Loucy (cell line): ENCODE data around the gene BUD31.
A peak's percentile ranks its signal among the peaks of the same experiment; 100 is the strongest.

Source experiments
- H2AFZ ChIP-seq: fragments of 200-600 bp; sonication (generic); 2 replicates; pipeline ENCODE4 v1.6.0; 2016; ENCODE audit warnings: antibody characterized with exemption, mild to moderate bottlenecking, low read length, moderate library complexity
- H3F3A ChIP-seq: fragments of 200-600 bp; 2 replicates; pipeline ENCODE4 v1.6.0; 2016; ENCODE audit warnings: antibody characterized with exemption, low read depth, mild to moderate bottlenecking
- H3K27me3 ChIP-seq: fragments of 200-600 bp; sonication (generic); 2 replicates; pipeline ENCODE4 v1.6.1; 2014; ENCODE audit warnings: low read length, mild to moderate bottlenecking; ENCODE audit not compliant: insufficient read depth, poor library complexity, severe bottlenecking
- H3K36me3 ChIP-seq: fragments of 200-600 bp; sonication (generic); 2 replicates; pipeline ENCODE4 v1.6.1; 2016; ENCODE audit warnings: low read length; ENCODE audit not compliant: insufficient read depth
- H3K4me1 ChIP-seq: fragments of 200-600 bp; sonication (generic); 2 replicates; pipeline ENCODE4 v1.5.1; 2014; ENCODE audit warnings: low read length, mild to moderate bottlenecking; ENCODE audit not compliant: insufficient read depth, poor library complexity, severe bottlenecking
- H3K4me2 ChIP-seq: fragments of 200-600 bp; sonication (generic); 2 replicates; pipeline ENCODE4 v1.6.0; 2014; ENCODE audit warnings: antibody characterized with exemption, low read length, low read depth, mild to moderate bottlenecking; ENCODE audit not compliant: poor library complexity, severe bottlenecking
- H3K4me3 ChIP-seq: fragments of 200-600 bp; sonication (generic); 2 replicates; pipeline ENCODE4 v1.5.1; 2014; ENCODE audit warnings: low read length, mild to moderate bottlenecking, mixed read lengths; ENCODE audit not compliant: poor library complexity, severe bottlenecking
- H3K79me2 ChIP-seq: fragments of 200-600 bp; sonication (generic); 2 replicates; pipeline ENCODE4 v1.6.1; 2014; ENCODE audit warnings: low read length; ENCODE audit not compliant: insufficient read depth
- H3K9ac ChIP-seq: fragments of 200-600 bp; sonication (generic); 2 replicates; pipeline ENCODE4 v1.6.0; 2014; ENCODE audit warnings: mild to moderate bottlenecking, low read depth, low read length, moderate library complexity; ENCODE audit not compliant: poor library complexity, severe bottlenecking
- H3K9me2 ChIP-seq: fragments of 200-600 bp; sonication (generic); replicated peaks from 2 replicates; pipeline ENCODE4 v1.6.1; 2016; ENCODE audit warnings: low read depth, low read length, mixed read lengths
- H3K9me3 ChIP-seq: fragments of 200-600 bp; sonication (generic); 2 replicates; pipeline ENCODE4 v1.6.1; 2014; ENCODE audit warnings: mild to moderate bottlenecking, antibody characterized with exemption, low read length, low read depth; ENCODE audit not compliant: insufficient read depth
- H4K20me1 ChIP-seq: fragments of 200-600 bp; sonication (generic); 2 replicates; pipeline ENCODE4 v1.6.0; 2014; ENCODE audit warnings: antibody characterized with exemption, low read length, mild to moderate bottlenecking; ENCODE audit not compliant: insufficient read depth, poor library complexity, severe bottlenecking
- EZH2phosphoT487 ChIP-seq: fragments of 200-600 bp; IDR thresholded peaks from 2 replicates; pipeline ENCODE4 v1.6.1; 2018; ENCODE audit warnings: antibody characterized with exemption, mild to moderate bottlenecking, moderate library complexity, borderline replicate concordance
- TF ChIP-seq, protein P1 (sequence below): fragments of 200-600 bp; sonication (generic); conservative IDR thresholded peaks from 2 replicates; pipeline ENCODE4 v1.5.1; 2014; ENCODE audit warnings: mild to moderate bottlenecking, antibody characterized with exemption, low read length

Gene BUD31

DNA sequence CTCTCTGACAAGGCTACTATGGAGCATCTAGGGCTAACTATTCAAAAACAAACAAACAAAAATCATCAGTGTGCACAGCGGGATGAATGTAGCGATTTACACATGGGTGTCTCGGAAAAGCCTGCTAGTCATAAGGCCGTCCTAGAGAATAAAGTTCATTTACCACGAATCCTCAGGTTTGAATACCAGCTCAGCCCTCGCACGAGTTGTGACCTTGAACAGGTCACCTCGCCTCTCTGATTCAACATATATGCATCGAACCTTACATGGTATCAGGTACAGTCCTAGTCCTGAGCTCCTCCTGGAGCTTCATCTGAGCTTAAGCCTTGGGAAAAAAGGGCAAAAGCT is 56.6 kb downstream of the BUD31 start:
- Histone ChIP-seq H3K27me3 (no peaks in the 10 kb centered on the region), H3K9me3 (no peaks in the 10 kb centered on the region), H3K4me2 (peak overlapping the region; percentile 97), H3K36me3 (no peaks in the 10 kb centered on the region), H3K9ac (peak overlapping the region; percentile 86), H2AFZ (0 out of 2 replicates have a peak overlapping the region, but pooled peaks have one; percentile 99), H3F3A (no peaks in the 10 kb centered on the region), H3K9me2 (no peaks in the 10 kb centered on the region), H3K4me3 (peak overlapping the region; percentile 83), H3K79me2 (peaks cover 54% of the 10 kb centered on the region), H3K4me1 (peaks cover 20% of the 10 kb centered on the region), H4K20me1 (peaks cover 29% of the 10 kb centered on the region)
- TF ChIP-seq EZH2phosphoT487 = no peak
- TF ChIP-seq, protein P1, sequence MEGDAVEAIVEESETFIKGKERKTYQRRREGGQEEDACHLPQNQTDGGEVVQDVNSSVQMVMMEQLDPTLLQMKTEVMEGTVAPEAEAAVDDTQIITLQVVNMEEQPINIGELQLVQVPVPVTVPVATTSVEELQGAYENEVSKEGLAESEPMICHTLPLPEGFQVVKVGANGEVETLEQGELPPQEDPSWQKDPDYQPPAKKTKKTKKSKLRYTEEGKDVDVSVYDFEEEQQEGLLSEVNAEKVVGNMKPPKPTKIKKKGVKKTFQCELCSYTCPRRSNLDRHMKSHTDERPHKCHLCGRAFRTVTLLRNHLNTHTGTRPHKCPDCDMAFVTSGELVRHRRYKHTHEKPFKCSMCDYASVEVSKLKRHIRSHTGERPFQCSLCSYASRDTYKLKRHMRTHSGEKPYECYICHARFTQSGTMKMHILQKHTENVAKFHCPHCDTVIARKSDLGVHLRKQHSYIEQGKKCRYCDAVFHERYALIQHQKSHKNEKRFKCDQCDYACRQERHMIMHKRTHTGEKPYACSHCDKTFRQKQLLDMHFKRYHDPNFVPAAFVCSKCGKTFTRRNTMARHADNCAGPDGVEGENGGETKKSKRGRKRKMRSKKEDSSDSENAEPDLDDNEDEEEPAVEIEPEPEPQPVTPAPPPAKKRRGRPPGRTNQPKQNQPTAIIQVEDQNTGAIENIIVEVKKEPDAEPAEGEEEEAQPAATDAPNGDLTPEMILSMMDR = no peak

DNA sequence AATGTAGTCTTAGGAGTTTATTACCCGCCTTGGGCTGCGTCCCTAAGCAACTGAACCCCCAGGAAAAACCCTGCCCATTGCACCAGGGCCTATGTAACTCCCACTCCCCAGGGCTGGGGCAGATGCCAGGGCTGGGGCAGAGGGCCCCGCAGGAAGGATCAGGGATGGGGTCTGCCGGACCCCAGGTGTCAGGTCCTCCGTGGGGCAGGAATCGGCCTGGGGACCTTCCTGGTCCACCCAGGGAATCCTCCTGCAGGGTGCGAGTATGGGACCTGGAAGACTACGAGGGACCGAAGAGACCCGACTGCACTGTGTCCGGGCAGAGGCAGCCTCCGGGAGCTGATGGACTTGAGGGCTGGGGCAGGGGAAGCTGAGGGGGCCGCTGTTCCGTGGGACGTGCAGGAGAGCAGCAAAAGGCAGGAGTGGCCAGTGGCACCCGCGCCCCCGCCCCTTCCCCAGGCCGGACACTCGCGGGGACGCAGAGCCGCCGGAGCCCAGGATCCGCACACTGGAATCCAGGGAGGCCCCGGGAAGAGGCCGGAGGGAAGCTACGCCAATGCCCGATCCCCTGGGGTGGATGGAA is 59.7 kb downstream of the BUD31 start:
- H4K20me1 ChIP-seq = peaks cover 12% of the 10 kb centered on the region
- no peak overlapping the region for H2AFZ ChIP-seq
- H3F3A ChIP-seq = no peaks in the 10 kb centered on the region
- no peaks in the 10 kb centered on the region for H3K27me3 ChIP-seq
- H3K36me3 ChIP-seq = no peaks in the 10 kb centered on the region
- TF ChIP-seq, protein P1 = no peak
- no peak for TF ChIP-seq EZH2phosphoT487
- peaks cover 13% of the 10 kb centered on the region for H3K4me1 ChIP-seq
- H3K9ac ChIP-seq = no peak overlapping the region
- H3K9me3 ChIP-seq = no peaks in the 10 kb centered on the region
- peaks cover 33% of the 10 kb centered on the region for H3K79me2 ChIP-seq
- no peak overlapping the region for H3K4me3 ChIP-seq
- no peak overlapping the region for H3K4me2 ChIP-seq
- H3K9me2 ChIP-seq = no peaks in the 10 kb centered on the region
